A549 (cell line): ENCODE data around the gene CBFA2T2.

Experiments used
- EP300 ChIP-seq, 2 experiments: fragments of >200 bp; sonication (Bioruptor Twin); formaldehyde crosslinking; IDR thresholded peaks; 2 replicates in 1 of 2; 3 replicates in 1 of 2; pipeline ENCODE4 v1.6.1; 2016 to 2017
- POLR2A ChIP-seq: IDR thresholded peaks from 2 replicates; pipeline ENCODE4 v1.6.1; 2012; ENCODE audit warnings: mild to moderate bottlenecking, low read length

DNA sequence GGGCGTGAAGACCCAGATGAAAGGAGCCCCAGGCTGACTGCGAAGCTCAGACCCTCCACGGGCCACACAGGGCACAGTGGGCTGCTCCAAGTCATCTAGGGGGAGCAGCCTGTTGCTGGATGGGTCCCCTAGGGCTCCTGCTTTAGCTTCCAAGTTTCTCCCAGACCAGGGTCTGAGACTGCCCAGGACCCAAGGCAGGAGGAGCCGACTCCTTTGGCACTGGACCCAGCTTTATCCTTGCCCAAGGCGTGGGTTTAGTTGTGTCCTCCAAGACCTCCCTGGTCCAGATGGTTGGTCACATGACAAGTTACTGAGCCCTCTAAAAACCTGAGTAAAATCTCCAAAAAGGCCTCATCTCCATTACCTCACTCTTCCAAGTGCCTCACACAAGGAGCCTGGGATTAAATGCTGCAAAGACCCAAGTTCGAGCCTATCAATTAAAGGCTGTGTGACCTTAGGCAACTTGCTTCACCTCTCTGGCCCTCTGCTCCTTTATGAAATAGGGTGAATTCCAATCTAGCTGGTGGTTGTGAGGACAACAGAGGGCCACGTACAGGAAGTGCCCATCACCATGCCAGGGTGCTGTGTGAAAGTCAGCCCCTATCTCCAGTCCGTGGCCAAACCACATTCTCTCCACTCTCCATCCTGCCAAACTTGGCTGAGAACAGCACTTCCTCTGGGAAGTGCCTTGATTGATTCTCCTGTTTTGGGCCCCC, 181.8 kb downstream of the CBFA2T2 start:
- TF ChIP-seq EP300 (IDR thresholded peaks at IDR 0.05) (no peak), POLR2A (no peak)
